NT2/D1 (cell line): ENCODE results near the gene MFGE8.

Source experiments
- YY1 ChIP-seq: IDR thresholded peaks from 2 replicates; pipeline ENCODE4 v1.6.1; 2011; ENCODE audit not compliant: insufficient read length, insufficient read depth
- ZNF274 ChIP-seq: IDR thresholded peaks from 2 replicates; pipeline ENCODE4 v1.6.1; 2011; ENCODE audit warnings: mild to moderate bottlenecking, low read depth, low read length

GRCh38 chr15:88920186-88920891 is 7.2 kb upstream of the MFGE8 start:
- no peak for TF ChIP-seq ZNF274
- no peak for TF ChIP-seq YY1
